Measurements from ENCODE around the gene DCTN5. TPM values are rescaled to one million over a fixed set of nuclear protein-coding genes. Genes with fewer than 3 reads are reported as not detected.

DCTN5 gene
- total RNA-seq, 2 donors from 2014 or later = 82.2 to 90.8 TPM

- H3K4me1 ChIP-seq (ENCODE audit: control insufficient read depth, insufficient read depth, low read length) = peaks cover 9% of the 10 kb centered on the region
- H3K9ac ChIP-seq (ENCODE audit: extremely low read depth, low read length, poor library complexity, severe bottlenecking) = peak overlapping the region; percentile 86
- no peaks in the 10 kb centered on the region for H3K9me3 ChIP-seq (ENCODE audit: control insufficient read depth, low read length)
- H3K4me3 ChIP-seq (ENCODE audit: low read length) = peak overlapping the region; percentile 94
- Mint-ChIP-seq H3K4me3 (peak overlapping the region; percentile 99), H3K9me3 (no peaks in the 10 kb centered on the region), H3K4me1 (peaks cover 15% of the 10 kb centered on the region), H3K27ac (peak overlapping the region; percentile 88), H3K27me3 (ENCODE audit: insufficient read depth) (no peaks in the 10 kb centered on the region), H3K36me3 (ENCODE audit: low read depth) (peaks cover 24% of the 10 kb centered on the region)
- no peak overlapping the region for H3K27ac ChIP-seq (ENCODE audit: low read depth, low read length)
- DNase-seq = peak; percentile 58
- peaks cover 30% of the 10 kb centered on the region for H3K36me3 ChIP-seq (ENCODE audit: control insufficient read depth, insufficient read depth, low read length)
- 0% methylated on average over 1 to 4 of the region's 8 CpGs for WGBS, 2 experiments (ENCODE audit: insufficient coverage in 1 of 2, insufficient read length in 1 of 2)
- H3K27me3 ChIP-seq (ENCODE audit: control insufficient read depth, insufficient read depth, low read length, poor library complexity, severe bottlenecking) = no peaks in the 10 kb centered on the region
- no peak for TF ChIP-seq CTCF (conservative IDR thresholded peaks at IDR 0.05)
Observed at GRCh38 chr16:23640615-23640930, 693 bp upstream of the DCTN5 start.

- Histone ChIP-seq H3K4me3 (ENCODE audit: low read length) (peak overlapping the region; percentile 94), H3K27me3 (ENCODE audit: control insufficient read depth, insufficient read depth, low read length, poor library complexity, severe bottlenecking) (no peaks in the 10 kb centered on the region), H3K36me3 (ENCODE audit: control insufficient read depth, insufficient read depth, low read length) (peaks cover 34% of the 10 kb centered on the region), H3K9ac (ENCODE audit: extremely low read depth, low read length, poor library complexity, severe bottlenecking) (peak overlapping the region; percentile 86), H3K9me3 (ENCODE audit: control insufficient read depth, low read length) (no peaks in the 10 kb centered on the region), H3K4me1 (ENCODE audit: control insufficient read depth, insufficient read depth, low read length) (peaks cover 7% of the 10 kb centered on the region), H3K27ac (ENCODE audit: low read depth, low read length) (no peak overlapping the region)
- Mint-ChIP-seq H3K4me3 (peak overlapping the region; percentile 99), H3K36me3 (ENCODE audit: low read depth) (peaks cover 32% of the 10 kb centered on the region), H3K27me3 (ENCODE audit: insufficient read depth) (no peaks in the 10 kb centered on the region), H3K9me3 (no peaks in the 10 kb centered on the region), H3K4me1 (peaks cover 15% of the 10 kb centered on the region), H3K27ac (peak overlapping the region; percentile 97)
- DNase-seq = no peak
- no peak for TF ChIP-seq CTCF (conservative IDR thresholded peaks at IDR 0.05)
- WGBS, 2 experiments (ENCODE audit: insufficient coverage in 1 of 2, insufficient read length in 1 of 2) = 69 to 71% methylated on average over 10 to 14 of the region's 14 CpGs
Observed at GRCh38 chr16:23642246-23642774, 1.0 kb downstream of the DCTN5 start.

- H3K36me3 ChIP-seq (ENCODE audit: control insufficient read depth, insufficient read depth, low read length) = peaks cover 83% of the 10 kb centered on the region
- H3K27ac ChIP-seq (ENCODE audit: low read depth, low read length) = no peak overlapping the region
- no peak for TF ChIP-seq CTCF (conservative IDR thresholded peaks at IDR 0.05)
- WGBS, 2 experiments (ENCODE audit: insufficient coverage in 1 of 2, insufficient read length in 1 of 2) = 85 to 100% methylated on average over 1 to 3 of the region's 4 CpGs
- peaks cover 2% of the 10 kb centered on the region for H3K4me1 Mint-ChIP-seq
- no peak overlapping the region for H3K9ac ChIP-seq (ENCODE audit: extremely low read depth, low read length, poor library complexity, severe bottlenecking)
- no peak overlapping the region for H3K4me3 Mint-ChIP-seq
- H3K27me3 Mint-ChIP-seq (ENCODE audit: insufficient read depth) = no peaks in the 10 kb centered on the region
- H3K9me3 Mint-ChIP-seq = no peaks in the 10 kb centered on the region
- peaks cover 53% of the 10 kb centered on the region for H3K36me3 Mint-ChIP-seq (ENCODE audit: low read depth)
- no peak overlapping the region for H3K4me3 ChIP-seq (ENCODE audit: low read length)
- no peaks in the 10 kb centered on the region for H3K27me3 ChIP-seq (ENCODE audit: control insufficient read depth, insufficient read depth, low read length, poor library complexity, severe bottlenecking)
- H3K27ac Mint-ChIP-seq = peak overlapping the region; percentile 64
- no peaks in the 10 kb centered on the region for H3K9me3 ChIP-seq (ENCODE audit: control insufficient read depth, low read length)
- no peaks in the 10 kb centered on the region for H3K4me1 ChIP-seq (ENCODE audit: control insufficient read depth, insufficient read depth, low read length)
- DNase-seq = no peak
Observed at GRCh38 chr16:23650674-23651416, 9.6 kb downstream of the DCTN5 start.
